Measurements from ENCODE around the gene CHST3. TPM values are rescaled to one million over a fixed set of nuclear protein-coding genes. Genes with fewer than 3 reads are reported as not detected.
"Not testable (repeated sequence)": the region's sequence is repeated elsewhere in the genome, so short reads cannot be mapped to it uniquely, and the experiment has no call there.

The CHST3 gene
- 39.5 and 43.1 TPM in 2 replicates for total RNA-seq

GRCh38 chr10:71964098-71964742 is at the start of gene CHST3:
TSS of gene CHST3 (plus strand) at chr10:71964395. CDS start at chr10:72005843, 41,448 bp downstream.
- peaks cover 45% of the 10 kb centered on the region for H3K79me2 ChIP-seq (ENCODE audit: insufficient read depth, low read length)
- no peak for TF ChIP-seq CTCF (IDR thresholded peaks at IDR 0.05; ENCODE audit: extremely low read depth, low read depth, low read length)
- peak within 1 kb of the TSS; percentile 100 for H3K4me2 ChIP-seq (ENCODE audit: insufficient read depth, low read length)
- peaks cover 22% of the 10 kb centered on the region for H4K20me1 ChIP-seq (ENCODE audit: insufficient read depth, low read length)
- peaks cover 43% of the 10 kb centered on the region for H3K4me1 ChIP-seq (ENCODE audit: insufficient read depth, low read length)
- H3K36me3 ChIP-seq (ENCODE audit: insufficient read depth, low read length): no peaks in the 10 kb centered on the region
- no peaks in the 10 kb centered on the region for H3K27me3 ChIP-seq (ENCODE audit: insufficient read depth, low read length)
- H3K4me3 ChIP-seq (ENCODE audit: insufficient read depth, low read length): peak within 1 kb of the TSS; percentile 93
- no peaks in the 10 kb centered on the region for H3K9me3 ChIP-seq (ENCODE audit: low read depth, low read length)
- DNase-seq (ENCODE audit: insufficient read length, low spot score, missing footprints): peak; percentile 84
- H2AFZ ChIP-seq (ENCODE audit: low read length): peak within 1 kb of the TSS; percentile 69
- H3K27ac ChIP-seq (ENCODE audit: low read depth, low read length): peak within 1 kb of the TSS; percentile 88

GRCh38 chr10:71916827-71917226 is 47.4 kb upstream of the CHST3 start:
- Histone ChIP-seq H3K79me2 (ENCODE audit: insufficient read depth, low read length) (no peaks in the 10 kb centered on the region), H4K20me1 (ENCODE audit: insufficient read depth, low read length) (no peaks in the 10 kb centered on the region), H3K4me1 (ENCODE audit: insufficient read depth, low read length) (peaks cover 15% of the 10 kb centered on the region), H2AFZ (ENCODE audit: low read length) (no peak overlapping the region), H3K4me3 (ENCODE audit: insufficient read depth, low read length) (no peak overlapping the region), H3K4me2 (ENCODE audit: insufficient read depth, low read length) (no peak overlapping the region), H3K27me3 (ENCODE audit: insufficient read depth, low read length) (peaks cover 11% of the 10 kb centered on the region), H3K9me3 (ENCODE audit: low read depth, low read length) (no peaks in the 10 kb centered on the region), H3K27ac (ENCODE audit: low read depth, low read length) (no peak overlapping the region), H3K36me3 (ENCODE audit: insufficient read depth, low read length) (no peaks in the 10 kb centered on the region)
- TF ChIP-seq CTCF (IDR thresholded peaks at IDR 0.05; ENCODE audit: extremely low read depth, low read depth, low read length): no peak
- no peak for DNase-seq (ENCODE audit: insufficient read length, low spot score, missing footprints)

GRCh38 chr10:71918992-71919391 is 45.2 kb upstream of the CHST3 start:
- no peak overlapping the region for H3K4me2 ChIP-seq (ENCODE audit: insufficient read depth, low read length)
- no peak for TF ChIP-seq CTCF (IDR thresholded peaks at IDR 0.05; ENCODE audit: extremely low read depth, low read depth, low read length)
- H3K27ac ChIP-seq (ENCODE audit: low read depth, low read length): no peak overlapping the region
- H3K79me2 ChIP-seq (ENCODE audit: insufficient read depth, low read length): no peaks in the 10 kb centered on the region
- no peak for DNase-seq (ENCODE audit: insufficient read length, low spot score, missing footprints)
- H2AFZ ChIP-seq (ENCODE audit: low read length): no peak overlapping the region
- peaks cover 15% of the 10 kb centered on the region for H3K4me1 ChIP-seq (ENCODE audit: insufficient read depth, low read length)
- H3K4me3 ChIP-seq (ENCODE audit: insufficient read depth, low read length): no peak overlapping the region
- H3K36me3 ChIP-seq (ENCODE audit: insufficient read depth, low read length): no peaks in the 10 kb centered on the region
- peaks cover 15% of the 10 kb centered on the region for H3K27me3 ChIP-seq (ENCODE audit: insufficient read depth, low read length)
- H3K9me3 ChIP-seq (ENCODE audit: low read depth, low read length): no peaks in the 10 kb centered on the region
- no peaks in the 10 kb centered on the region for H4K20me1 ChIP-seq (ENCODE audit: insufficient read depth, low read length)

GRCh38 chr10:71919956-71920539 is 44.1 kb upstream of the CHST3 start:
- not testable (repeated sequence) for H3K27ac ChIP-seq (ENCODE audit: low read depth, low read length); H4K20me1 ChIP-seq (ENCODE audit: insufficient read depth, low read length); H3K9me3 ChIP-seq (ENCODE audit: low read depth, low read length); DNase-seq (ENCODE audit: insufficient read length, low spot score, missing footprints); H3K36me3 ChIP-seq (ENCODE audit: insufficient read depth, low read length); H3K79me2 ChIP-seq (ENCODE audit: insufficient read depth, low read length); H2AFZ ChIP-seq (ENCODE audit: low read length)
- peak overlapping the region; percentile 50 for H3K4me2 ChIP-seq (ENCODE audit: insufficient read depth, low read length)
- peaks cover 21% of the 10 kb centered on the region for H3K27me3 ChIP-seq (ENCODE audit: insufficient read depth, low read length)
- peaks cover 15% of the 10 kb centered on the region for H3K4me1 ChIP-seq (ENCODE audit: insufficient read depth, low read length)
- H3K4me3 ChIP-seq (ENCODE audit: insufficient read depth, low read length): peak overlapping the region; percentile 42

All from osteoblast (primary cell).